Activated CD4-positive, alpha-beta T cell treated with anti-CD3 and anti-CD28 coated beads, Interleukin-2, amount 50 U/mL, for 16 hours (primary cell): ENCODE measurements around the gene ALPK1.
A peak's percentile ranks its signal among the peaks of the same experiment; 100 is the strongest.
"Not testable (repeated sequence)": the region's sequence is repeated elsewhere in the genome, so short reads cannot be mapped to it uniquely, and the experiment has no call there.

Experiments
- DNase-seq: peaks from one replicate; pipeline ENCODE4 v3.0.0-alpha.2; 2020

ALPK1 gene

DNA sequence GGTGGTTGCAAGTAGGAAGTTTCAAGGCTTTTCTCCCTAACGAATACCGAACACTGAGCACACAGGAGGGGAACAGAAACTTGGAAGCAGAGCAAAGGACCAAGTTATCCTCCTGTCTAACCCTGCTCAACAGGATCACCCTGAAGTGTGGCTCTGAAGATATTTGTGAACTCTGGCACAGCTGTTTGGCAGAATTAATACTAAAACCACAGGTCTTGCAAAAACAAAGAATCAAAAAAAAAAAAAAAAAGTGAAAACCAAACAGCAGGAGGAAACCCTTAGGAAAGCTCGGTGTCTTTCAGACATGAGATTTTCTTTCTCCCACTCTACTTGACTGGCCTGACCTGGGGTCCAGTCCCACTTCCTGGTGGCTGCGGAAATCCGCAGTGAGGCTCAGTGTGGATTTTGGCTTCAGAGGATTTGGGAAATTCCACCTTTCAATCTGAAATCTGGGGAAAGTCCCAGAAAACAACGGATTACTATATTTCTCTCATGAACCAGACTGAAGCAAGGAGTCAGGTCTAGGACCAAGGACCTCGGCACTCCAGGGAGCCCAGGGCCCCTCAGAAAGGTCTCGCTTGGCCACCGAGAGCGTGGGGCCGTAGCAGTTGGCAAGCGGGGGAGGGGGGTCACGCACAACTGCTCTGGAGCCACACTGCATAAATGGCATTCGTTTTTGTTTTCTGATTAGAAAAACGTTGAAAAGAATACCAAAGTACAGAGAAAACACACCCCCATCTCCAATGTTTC is 12.3 kb upstream of the ALPK1 start:
- DNase-seq, result no peak

DNA sequence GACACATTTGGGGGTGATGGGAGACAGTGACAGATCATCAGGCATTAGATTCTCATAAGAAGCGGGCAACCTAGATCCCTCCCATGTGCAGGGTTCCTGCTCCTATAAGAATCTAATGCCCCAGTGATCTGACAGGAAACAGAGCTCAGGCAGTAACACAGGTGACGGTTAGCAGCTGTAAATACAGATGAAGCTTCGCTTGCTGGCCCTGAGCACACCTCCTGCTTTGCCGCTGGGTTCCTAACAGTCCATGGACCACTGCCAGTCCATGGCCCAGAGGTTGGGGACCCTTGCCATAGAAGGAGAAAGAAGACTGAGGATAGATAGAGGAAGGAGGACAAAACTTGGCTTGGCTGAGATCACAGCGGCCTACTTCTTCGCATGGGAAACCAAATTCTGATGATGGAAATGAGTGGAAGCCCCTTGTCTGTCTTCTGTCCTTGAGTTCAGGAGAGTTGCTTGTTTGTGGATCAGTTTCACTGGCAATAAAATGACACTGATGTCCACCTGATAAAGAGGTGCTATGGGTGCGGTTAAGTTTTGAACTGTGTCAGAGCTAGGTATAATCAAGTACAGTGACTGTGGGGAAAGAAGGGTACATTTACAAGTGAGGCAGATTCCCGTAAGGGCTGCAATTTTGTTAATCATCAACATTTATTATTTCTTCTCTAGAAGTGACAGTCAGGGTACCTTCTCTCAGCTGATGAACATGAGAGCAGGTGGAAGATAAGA is 9.7 kb upstream of the ALPK1 start:
- peak; percentile 54 for DNase-seq

DNA sequence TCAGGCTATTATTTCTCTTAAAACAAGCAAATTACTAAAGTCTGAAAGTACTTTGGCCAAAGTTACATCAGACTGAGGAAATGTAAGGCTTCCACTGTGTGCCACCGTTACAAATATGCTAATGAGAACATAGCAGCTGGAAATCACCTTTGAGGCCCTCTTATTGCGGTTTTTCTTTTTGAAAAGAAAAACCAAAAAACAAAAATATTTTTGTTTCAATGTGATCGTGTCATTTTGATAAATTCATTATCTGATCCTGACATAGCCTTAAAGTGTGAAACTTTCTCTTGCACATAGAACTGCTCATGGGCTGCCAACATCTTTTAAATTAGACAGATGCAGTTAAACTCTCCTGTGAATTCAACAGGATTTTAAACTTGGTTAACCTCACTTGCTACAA is 8.7 kb upstream of the ALPK1 start:
- DNase-seq, result peak; percentile 81

DNA sequence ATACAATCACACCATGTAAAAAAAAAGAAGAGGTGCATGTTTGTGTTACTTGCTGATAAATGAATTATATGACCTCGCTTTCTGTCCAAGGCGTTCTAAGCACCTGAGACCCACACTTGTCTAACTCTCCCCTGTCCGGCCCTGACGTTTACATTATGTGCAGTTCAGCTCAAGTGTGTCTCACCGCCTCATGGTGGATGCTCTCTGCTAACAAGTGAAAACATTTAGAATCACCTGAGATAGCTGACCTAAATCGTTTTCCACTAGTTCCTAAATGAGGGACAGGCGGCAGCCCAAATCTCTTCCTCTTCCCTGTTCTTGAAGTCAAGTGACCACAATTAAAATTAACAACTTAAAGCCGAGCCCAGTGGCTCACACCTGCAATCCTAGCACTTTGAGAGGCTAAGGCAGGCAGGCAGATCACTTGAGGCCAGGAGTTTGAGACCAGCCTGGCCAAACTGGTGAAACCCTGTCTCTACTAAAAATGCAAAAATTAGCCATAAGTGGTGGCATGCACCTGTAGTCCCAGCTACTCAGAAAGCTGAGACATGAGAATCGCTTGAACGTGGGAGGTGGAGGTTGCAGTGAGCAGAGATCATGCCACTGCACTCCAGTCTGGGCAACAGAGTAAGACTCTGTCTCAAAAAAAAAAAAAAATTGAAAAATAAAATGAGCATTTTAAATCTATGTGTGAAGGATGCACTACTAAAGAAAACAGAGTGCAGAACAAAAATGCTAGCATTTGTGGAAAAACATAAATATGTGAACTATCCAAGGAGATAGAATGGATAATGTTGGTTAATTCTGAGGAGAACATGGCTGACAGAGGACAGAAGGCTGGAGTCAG is 7.5 kb upstream of the ALPK1 start:
- DNase-seq, result no peak

DNA sequence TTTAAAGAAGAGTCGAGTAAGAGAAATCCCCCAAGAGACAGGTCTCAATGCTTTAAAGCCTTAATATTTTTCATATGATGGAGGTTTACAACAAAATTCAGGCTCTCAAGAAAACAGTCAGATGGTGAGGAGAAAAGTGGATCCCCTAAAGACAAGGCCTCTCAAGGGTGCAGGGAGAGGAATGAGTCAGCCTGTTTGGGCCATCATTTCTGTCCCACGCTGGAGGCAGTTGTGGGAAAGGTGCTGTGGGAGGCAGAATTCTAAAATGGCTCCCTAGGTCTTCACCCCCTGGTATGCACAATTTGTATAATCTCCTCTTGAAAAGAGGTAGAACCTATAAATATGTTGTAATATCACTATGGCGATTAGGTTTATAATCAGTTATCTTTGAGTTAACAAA is 6.8 kb upstream of the ALPK1 start:
- DNase-seq, result peak; percentile 79

DNA sequence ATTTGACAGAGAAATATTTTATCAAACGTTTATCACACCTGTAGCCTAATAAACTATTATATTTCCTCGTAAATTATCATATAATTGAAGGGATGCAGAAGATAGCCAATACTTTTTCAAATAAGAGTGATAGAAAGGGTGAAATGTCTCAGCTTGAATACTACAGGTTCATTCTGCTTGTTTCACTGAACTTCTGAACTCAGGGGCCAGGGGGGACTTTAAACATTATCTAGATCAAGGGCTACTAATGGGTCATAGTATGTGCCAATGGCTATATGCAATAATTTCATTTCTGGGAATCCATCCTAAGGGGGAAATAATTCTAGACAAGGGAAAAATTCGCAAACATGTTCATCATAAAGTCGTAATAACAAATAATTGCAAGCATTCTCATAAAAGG is 2.6 kb downstream of the ALPK1 start:
- DNase-seq, result no peak

DNA sequence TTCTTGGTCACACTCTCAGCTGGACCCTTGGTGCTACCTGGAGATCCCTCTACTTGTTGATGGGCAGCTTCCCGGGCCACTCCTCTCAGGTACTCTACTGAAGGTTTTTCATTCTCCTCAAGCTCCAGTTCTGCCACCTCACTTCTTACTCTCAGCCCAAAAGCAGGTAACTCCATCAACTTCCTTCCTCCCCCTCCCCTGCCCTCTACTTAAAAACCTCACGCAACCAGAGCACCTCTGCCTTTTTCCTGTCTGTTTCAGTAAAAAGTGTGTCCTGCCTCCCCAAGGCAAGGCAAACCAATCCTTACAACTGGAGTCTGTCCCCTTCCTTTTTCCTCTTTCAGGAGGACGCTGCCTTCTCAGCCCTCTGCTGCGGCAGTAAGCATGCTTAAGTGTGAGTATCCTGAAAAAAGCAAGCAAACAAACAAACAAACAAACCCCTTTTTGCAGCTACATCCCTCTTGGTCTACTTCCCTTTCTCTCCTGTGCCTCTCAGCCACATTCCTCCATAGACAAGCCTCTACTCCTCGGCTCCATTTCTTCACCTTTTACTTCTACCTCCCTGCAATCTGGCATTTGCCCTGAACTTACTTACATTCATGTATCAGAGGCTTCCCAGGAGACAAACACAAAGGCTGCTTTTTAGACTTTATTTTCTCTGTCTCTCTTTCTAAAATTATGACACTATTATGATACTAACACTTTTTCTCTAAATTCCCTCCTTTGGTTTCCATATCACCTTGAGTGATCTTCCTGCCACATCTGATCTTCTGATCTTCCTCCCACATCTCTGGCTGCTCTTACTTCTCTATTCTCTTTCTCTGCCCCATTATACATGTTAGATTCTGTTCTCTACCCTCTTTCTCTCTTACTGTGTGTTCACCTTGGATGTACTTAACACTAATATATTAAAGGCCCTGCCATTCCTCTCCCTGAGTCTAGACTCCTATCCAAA is 5.4 kb downstream of the ALPK1 start:
- DNase-seq, result peak; percentile 30

DNA sequence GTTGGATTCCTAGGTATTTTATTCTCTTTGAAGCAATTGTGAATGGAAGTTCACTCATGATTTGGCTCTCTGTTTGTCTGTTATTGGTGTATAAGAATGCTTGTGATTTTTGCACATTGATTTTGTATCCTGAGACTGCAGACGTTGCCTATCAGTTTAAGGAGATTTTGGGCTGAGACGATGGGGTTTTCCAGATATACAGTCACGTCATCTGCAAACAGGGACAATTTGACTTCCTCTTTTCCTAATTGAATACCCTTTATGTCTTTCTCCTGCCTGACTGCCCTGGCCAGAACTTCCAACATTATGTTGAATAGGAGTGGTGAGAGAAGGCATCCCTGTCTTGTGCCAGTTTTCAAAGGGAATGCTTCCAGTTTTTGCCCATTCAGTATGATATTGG is 8.3 kb downstream of the ALPK1 start:
- not testable (repeated sequence) for DNase-seq

DNA sequence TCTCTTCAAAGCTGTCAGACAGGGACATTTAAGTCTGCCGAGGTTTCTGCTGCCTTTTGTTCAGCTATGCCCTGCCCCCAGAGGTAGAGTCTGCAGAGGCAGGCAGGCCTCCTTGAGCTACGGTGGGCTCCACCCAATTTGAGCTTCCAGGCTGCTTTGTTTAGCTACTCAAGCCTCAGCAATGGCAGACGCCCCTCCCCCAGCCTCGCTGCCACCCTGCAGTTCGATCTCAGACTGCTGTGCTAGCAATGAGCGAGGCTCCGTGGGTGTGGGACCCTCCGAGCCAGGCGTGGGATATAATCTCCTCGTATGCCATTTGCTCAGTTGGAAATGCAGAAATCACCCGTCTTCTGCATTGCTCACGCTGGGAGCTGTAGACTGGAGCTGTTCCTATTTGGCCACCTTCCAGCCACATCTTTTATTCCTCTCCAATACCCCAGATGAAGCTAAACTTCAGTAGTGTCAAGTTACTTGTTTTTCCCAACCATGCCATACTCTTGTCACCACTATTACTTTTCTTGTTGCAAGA is 12.2 kb downstream of the ALPK1 start:
- not testable (repeated sequence) for DNase-seq

DNA sequence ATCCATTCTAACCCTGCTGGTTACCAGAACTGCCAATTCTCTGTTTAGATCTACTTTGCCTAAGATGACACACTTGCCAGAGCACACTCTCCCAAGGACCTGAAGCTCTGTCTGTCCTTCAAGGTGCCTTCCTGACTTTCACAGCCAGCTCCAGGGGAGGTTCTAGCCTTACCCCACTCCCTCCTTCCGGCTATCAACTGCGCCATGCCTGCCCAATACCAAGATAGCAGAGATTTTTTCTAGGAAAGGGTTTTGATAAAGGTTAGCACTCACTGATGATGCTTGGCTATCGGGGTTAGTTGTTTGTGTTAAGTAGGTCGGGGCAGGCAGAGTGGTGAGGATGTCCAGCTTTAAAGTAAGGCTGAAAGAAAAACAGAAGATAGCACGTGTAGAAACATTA is 14.3 kb downstream of the ALPK1 start:
- DNase-seq, result no peak

DNA sequence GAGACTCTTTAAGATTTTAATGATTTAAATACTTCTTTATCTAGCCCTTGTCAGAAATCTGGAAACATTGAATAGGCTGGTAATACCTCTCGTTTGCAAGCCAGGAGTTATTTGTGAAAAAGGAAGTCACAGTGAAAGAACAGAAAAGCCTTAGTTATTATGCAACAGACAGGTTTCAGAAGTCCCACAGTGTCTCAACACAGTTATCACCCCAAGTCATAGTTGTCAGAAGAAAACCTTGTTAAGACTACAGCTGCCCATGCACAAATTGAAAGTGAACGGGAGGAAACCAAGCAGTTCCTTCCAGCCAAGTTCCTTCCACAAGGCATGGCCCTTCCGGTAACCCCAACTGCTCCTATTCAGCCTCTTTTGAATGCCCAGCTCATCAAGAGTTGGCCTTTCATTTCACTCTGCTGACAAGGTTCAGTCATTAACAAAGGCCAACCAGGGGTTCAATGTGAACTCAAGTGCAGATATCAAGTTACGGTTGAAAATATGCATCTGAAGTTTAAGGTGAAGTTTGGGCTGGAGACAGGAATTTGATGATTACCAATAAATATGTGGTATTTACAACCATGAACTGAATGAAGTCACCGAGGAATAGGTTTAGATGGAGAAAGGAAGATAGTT is 15.6 kb downstream of the ALPK1 start:
- DNase-seq, result peak; percentile 35

DNA sequence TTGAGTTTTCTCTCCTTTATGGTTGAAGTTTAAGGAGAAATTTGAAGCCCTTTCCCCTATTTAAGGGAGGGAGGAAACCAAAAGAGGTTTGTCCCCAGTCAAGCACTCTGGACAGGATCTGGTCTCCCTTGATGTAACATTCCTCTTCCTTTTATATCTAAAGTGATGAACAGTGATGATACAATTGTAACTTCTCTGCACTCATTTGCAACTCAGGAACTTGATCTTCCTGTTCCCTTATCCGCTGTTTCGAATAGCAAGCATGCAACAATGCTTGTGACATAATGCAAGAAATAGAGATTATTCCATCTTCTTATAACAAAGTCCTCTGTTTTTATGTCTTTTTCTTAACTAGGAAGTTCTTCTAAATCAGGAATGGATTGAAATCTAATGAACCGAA is 18.3 kb downstream of the ALPK1 start:
- no peak for DNase-seq

DNA sequence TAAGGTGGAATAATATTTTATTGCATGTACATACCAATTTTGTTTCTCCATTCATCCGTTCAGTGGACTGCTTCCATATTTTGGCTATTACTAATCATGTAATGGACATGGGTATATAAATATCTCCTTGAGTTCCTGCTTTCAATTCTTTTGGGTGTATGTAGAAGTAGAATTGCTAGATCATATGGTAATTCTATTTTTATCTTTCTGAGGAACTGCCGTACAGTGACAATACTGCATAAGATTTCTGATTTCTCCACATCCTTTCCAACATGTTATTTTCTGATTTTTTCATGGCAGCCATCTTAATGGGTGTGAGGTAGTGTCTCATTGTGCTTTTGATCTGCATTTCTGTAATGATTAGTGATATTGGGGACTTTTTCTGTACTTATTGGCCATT is 19.2 kb downstream of the ALPK1 start:
- no peak for DNase-seq

DNA sequence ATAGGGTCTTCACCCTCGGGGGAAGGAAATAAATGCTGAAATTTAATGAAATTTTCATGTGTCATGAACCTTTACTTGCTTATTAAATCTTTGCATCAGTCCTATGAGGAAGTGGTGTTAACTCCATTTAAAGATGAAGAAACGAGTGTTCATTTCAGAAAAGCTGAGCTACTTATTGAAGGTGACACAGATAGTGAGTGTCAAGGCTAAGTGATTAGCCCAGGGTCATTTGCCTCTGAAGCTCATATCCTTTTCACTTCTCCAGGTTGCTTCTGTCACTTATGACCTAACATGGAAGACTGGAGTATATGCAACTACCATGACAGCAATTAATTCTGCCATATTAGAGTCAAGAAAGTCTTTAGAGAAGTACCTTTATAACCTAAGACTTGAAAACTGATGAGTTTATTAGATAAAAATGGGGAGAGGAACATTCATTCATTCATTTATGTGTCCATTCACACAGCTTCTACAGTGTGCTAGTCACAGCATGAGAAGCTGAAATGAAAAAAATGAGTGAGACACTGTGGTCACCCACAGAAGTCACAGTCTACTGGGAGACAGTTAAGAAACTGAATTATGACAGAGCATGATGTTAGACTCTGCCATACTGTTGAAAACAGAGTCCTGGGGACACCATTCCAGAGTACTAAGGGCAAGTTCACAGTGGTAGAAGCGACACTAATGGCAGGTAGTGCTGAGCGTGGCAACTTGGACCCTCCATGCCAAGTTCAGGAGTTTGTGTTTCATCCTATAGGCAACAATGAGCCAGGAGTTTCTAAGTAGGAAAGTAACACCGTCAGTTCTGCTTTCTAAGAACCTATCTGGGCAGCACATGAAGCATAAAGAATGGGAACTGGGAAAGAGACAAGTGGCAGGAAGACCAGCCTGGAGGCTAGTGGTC is 21.3 kb downstream of the ALPK1 start:
- peak; percentile 41 for DNase-seq

DNA sequence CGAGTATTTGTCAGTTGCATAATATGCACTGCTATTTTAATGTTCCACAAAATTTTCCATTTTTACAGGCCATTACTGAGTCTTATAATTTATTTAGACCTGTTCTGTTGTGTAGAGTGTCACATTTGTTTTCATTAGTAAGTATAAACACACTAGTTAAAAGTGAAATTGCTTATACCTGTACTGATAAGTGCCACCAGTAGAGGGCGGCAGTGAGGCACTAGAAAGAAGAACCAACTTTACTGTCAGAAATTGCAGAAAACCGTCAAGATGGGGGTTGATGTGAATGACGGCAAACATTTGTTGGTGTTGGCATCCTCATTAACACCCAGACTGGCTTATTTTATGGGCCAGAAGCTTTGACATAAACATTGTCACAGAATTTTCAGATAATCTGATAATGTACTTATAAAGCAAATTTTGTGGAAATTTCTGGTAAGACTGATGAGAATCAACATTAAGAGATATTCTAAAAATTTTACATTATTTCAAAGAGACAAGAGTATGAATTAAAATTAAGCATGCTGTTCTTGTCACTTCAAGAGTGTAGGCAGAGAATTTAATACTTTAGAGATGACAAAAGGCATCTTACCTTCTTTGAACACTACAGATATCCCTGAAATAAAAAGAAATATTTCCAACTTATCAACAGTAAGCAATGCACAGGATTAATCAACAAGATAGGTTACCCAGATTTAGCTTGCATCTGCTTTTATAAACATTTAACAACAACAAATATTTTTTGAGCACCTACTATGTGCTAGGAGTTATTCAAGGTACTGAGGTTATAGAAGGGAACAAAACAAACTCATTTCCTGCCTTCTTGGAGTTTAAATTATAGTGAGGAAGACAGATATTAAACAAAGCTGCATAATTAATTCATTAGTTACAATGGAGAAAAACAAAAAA is 24.9 kb downstream of the ALPK1 start:
- DNase-seq, result peak; percentile 80

DNA sequence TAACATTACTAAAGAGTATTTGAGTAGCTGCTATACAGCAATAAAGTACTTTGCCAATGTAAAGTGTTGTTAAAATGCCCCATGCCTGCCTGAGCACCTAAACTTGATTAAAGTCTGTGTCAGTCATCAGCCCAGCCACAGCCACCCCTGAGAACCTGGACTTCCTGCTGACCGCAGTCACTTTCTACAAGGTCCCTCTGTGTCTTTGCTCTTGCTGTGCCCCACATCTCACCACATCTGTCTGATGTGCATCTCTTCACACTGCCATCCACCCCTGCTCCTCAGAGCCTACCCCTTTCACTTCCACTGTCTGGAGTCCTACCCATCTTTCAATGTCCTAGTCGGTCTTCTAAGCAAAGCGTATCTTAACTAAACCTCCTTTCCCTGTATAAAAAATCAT is 25.7 kb downstream of the ALPK1 start:
- no peak for DNase-seq

DNA sequence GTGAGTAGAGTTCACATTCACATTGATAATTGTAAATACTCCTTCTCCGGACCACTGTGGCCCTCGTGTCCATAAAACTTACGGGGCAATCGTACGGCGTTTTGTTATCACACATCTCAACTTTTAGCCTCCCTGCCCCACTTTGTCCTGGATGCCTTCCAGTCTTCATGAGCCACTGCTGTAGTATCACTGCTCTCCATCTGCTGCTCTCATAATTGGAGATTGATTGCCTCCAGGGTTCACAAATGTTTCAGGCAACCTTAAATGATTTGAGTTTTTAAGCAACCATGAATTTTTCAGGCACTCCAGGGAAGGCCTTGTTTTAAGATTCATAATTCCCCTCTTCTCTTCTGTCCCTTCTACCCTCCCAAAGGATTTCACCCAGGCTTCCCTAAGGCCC is 28.4 kb downstream of the ALPK1 start:
- DNase-seq, result no peak

DNA sequence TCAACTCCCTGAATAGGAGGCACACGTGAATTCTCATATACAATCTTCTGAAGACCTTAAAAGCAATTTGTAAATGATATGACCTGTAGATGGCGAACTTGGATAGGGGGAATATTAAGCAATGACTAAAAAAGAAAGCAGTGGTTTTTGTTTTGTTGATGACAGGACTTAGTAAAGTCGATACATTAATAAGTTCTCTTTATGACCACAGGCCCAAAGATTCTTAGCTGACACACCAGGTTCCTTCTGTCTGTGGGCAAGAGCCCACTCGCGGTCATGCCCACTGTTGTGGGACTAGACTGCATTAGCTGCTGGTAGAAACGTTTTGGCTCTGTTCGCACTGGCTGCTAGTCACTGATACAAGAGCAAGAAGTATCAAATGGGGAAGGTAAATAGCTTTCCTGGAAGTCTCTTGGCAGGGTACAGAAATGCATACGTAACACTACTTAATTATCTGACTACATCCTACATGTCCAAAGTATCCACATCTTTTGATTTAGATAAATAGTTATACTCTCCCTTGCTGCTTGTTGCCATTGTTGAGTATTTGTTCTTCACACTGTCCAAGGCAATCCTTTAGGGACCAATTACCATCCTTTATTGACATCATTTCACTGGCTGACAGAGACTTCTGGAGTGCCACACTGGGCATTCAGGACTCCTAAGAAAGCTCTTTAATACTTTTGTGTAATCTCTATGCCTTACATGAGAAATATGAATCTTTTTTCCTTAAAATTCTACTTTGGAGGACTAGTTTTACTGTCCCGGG is 31.0 kb downstream of the ALPK1 start:
- DNase-seq, result peak; percentile 63

DNA sequence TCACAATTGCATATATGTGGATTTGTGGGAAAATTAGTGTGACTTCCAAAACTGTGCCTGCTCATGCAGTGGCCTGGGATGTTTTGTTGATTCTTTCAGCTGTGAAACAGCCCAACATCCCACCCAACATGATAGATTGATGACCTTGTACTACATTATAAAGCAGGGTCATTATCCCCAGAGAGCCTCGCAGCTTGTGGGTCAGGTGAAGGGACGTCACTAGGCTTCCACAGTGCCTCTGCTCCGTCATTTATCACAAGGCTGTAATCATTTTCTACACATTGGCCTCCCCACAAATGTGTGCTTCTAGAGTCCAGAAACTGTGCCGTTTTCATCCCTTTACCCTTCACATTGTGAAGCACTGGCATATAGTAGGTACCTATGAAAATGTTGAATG is 31.6 kb downstream of the ALPK1 start:
- DNase-seq, result no peak
